Panc1 (cell line): Measurements from ENCODE around the gene ADAR. TPM values are rescaled to one million over a fixed set of nuclear protein-coding genes. Genes with fewer than 3 reads are reported as not detected.
A peak's percentile ranks its signal among the peaks of the same experiment; 100 is the strongest.

Experiments
- ATAC-seq: fragments of 200-7000 bp; cut with Tn5 transposase; 2 replicates; pipeline ENCODE4 v1.9.1; 2020; ENCODE audit warnings: mild to moderate bottlenecking, moderate library complexity
- BruUV-seq: library from RNA; stranded (reverse); fragments of 400-500 nt; replicated peaks from 2 replicates; lab custom pipeline; 2021; lab: Mats Ljungman, UMichigan
- CTCF ChIA-PET: fragments of 300-600 bp; sonication (Branson Sonifier 250); formaldehyde crosslinking; loops from one replicate; lab custom pipeline; 2022; ENCODE audit warnings: antibody characterized with exemption; lab: Charles Lee
- POLR2A ChIA-PET: fragments of 300-600 bp; sonication (Branson Sonifier 250); formaldehyde crosslinking; loops from one replicate; lab custom pipeline; 2022; ENCODE audit warnings: antibody characterized with exemption; lab: Charles Lee
- DNase-seq: peaks from one replicate; pipeline ENCODE4 v3.0.0-alpha.2; 2010; ENCODE audit warnings: low read depth, low spot score
- H3K27ac ChIP-seq: 2 replicates; pipeline ENCODE4 v1.5.1; 2011; ENCODE audit warnings: mild to moderate bottlenecking, low read length, inconsistent platforms
- H3K27me3 ChIP-seq: fragments of 200-500 bp; sonication (Bioruptor generic); 2 replicates; pipeline ENCODE4 v1.6.0; 2014; ENCODE audit warnings: low read length, inconsistent platforms; ENCODE audit not compliant: control insufficient read depth, insufficient read depth
- H3K36me3 ChIP-seq: fragments of 200-500 bp; sonication (Bioruptor generic); 2 replicates; pipeline ENCODE4 v1.5.1; 2014; ENCODE audit warnings: inconsistent platforms, mild to moderate bottlenecking, low read length, moderate library complexity; ENCODE audit not compliant: control insufficient read depth, insufficient read depth
- H3K4me1 ChIP-seq: 2 replicates; pipeline ENCODE4 v1.5.1; 2011; ENCODE audit warnings: inconsistent platforms, mild to moderate bottlenecking, low read length, moderate library complexity; ENCODE audit not compliant: control insufficient read depth, insufficient read depth
- H3K4me3 ChIP-seq, 2 experiments: 2 replicates each; pipeline ENCODE4 v1.5.1; 2011 to 2012; ENCODE audit warnings: low read depth in 2 of 2, low read length in 2 of 2, mild to moderate bottlenecking in 2 of 2, inconsistent platforms in 1 of 2, moderate library complexity in 1 of 2
- H3K9me3 ChIP-seq: fragments of 200-500 bp; sonication (Bioruptor generic); 2 replicates; pipeline ENCODE4 v1.5.1; 2014; ENCODE audit warnings: low read depth, mild to moderate bottlenecking, inconsistent platforms, low read length, moderate library complexity; ENCODE audit not compliant: control insufficient read depth, insufficient read depth
- CTCF ChIP-seq: fragments of 450-650 bp; IDR thresholded peaks from 2 replicates; pipeline ENCODE4 v1.5.1; 2017; ENCODE audit warnings: mild to moderate bottlenecking
- POLR2AphosphoS5 ChIP-seq: IDR thresholded peaks from 2 replicates; pipeline ENCODE4 v1.6.1; 2012; ENCODE audit warnings: mild to moderate bottlenecking, low read depth, low read length, moderate library complexity
- SIN3A ChIP-seq: IDR thresholded peaks from 2 replicates; pipeline ENCODE4 v1.6.1; 2012; ENCODE audit warnings: low read depth, mild to moderate bottlenecking, low read length, moderate library complexity, borderline replicate concordance; ENCODE audit not compliant: insufficient read depth
- TCF7L2 ChIP-seq: IDR thresholded peaks from 2 replicates; pipeline ENCODE4 v1.6.1; 2011; ENCODE audit warnings: mild to moderate bottlenecking, low read depth, low read length, inconsistent platforms
- in situ Hi-C: cut with HindIII; loops from 2 replicates; pipeline ENCODE4 v1.10.0; 2016; ENCODE audit warnings: low sequenced_read_pairs, low pct_unique_long_range_greater_than_20kb
- intact Hi-C: fragments of 100-400 bp; cut with micrococcal nuclease; formaldehyde crosslinking; loops from one replicate; pipeline ENCODE4 v1.10.0; 2022; ENCODE audit not compliant: unreplicated experiment
- total RNA-seq: library from RNA; stranded (reverse); gene quantifications from one replicate; pipeline ENCODE4 v1.2.1, GENCODE V29; 2021; ENCODE audit not compliant: unreplicated experiment
- TF ChIP-seq, protein P1 (sequence below), 2 experiments: IDR thresholded peaks; 2 replicates each; pipeline ENCODE4 v1.6.1; 2011 to 2012; ENCODE audit warnings: low read depth in 2 of 2, control low read depth in 1 of 2, low read length in 1 of 2, mild to moderate bottlenecking in 1 of 2, moderate library complexity in 1 of 2; ENCODE audit not compliant: insufficient read depth in 1 of 2

The ADAR gene
- total RNA-seq, 1 experiment from 2014 or later: 136 TPM

DNA sequence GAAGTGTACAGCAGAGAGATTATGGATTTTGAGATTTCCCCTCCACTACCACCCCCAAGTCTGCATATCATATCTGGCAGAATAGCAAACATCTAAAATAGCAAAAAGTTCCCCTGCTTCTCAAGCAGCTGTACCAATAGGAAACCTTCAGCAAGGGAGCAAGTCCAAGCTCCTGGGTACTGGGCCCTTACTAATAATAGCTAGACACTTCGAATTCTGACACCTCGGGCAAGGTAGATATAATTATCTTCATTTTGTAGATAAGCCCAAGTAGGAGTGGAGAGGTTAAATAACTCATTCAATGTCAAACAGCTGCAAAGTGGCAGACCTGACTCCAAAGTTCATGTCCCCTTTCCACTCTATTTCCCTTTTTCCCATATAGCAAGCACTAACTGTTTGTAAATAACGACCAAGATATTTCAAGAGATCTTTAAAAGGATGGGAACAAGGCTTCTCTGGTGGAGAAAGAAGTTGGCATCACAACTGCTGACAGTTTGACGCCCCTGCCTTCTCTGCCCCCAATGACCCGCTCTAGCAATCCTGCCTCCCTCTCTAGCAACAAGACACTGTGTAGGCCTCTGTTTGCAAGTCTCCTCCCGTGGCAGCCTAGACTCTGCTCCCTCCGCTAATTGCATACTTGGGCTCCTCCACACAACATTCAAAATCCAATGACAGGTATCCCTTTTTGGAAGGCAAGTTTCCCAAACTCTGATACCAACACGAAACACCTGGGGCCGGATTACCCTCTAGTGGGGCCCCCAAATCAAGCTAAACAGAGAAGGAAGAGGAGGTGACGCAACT is 18.7 kb upstream of the ADAR start:
- in situ Hi-C loops (no loop called here), intact Hi-C loops (no loop called here)
- Histone ChIP-seq H3K27ac (peak overlapping the region; percentile 99), H3K36me3 (peaks cover 2% of the 10 kb centered on the region), H3K9me3 (peaks cover 17% of the 10 kb centered on the region; the same call in 1 of the 2 replicates), H3K27me3 (peaks cover 3% of the 10 kb centered on the region; the same call in 1 of the 2 replicates), H3K4me1 (peaks cover 14% of the 10 kb centered on the region; the same call in 1 of the 2 replicates), H3K4me3 (peak overlapping the region; percentile 81 to 88)
- peak; percentile 57 for ATAC-seq
- BruUV-seq: TSS peak; percentile 80
- CTCF ChIA-PET: no interaction called here
- DNase-seq: no peak
- POLR2A ChIA-PET: interaction anchor here (0.5 to 0.6 kb wide), 2 partner anchors 186 to 426 kb away, joined by 3 to 12 read pairs; no protein-coding TSS in a partner anchor
- TF ChIP-seq SIN3A: no peak
- TF ChIP-seq CTCF: no peak
- TF ChIP-seq, protein P1, sequence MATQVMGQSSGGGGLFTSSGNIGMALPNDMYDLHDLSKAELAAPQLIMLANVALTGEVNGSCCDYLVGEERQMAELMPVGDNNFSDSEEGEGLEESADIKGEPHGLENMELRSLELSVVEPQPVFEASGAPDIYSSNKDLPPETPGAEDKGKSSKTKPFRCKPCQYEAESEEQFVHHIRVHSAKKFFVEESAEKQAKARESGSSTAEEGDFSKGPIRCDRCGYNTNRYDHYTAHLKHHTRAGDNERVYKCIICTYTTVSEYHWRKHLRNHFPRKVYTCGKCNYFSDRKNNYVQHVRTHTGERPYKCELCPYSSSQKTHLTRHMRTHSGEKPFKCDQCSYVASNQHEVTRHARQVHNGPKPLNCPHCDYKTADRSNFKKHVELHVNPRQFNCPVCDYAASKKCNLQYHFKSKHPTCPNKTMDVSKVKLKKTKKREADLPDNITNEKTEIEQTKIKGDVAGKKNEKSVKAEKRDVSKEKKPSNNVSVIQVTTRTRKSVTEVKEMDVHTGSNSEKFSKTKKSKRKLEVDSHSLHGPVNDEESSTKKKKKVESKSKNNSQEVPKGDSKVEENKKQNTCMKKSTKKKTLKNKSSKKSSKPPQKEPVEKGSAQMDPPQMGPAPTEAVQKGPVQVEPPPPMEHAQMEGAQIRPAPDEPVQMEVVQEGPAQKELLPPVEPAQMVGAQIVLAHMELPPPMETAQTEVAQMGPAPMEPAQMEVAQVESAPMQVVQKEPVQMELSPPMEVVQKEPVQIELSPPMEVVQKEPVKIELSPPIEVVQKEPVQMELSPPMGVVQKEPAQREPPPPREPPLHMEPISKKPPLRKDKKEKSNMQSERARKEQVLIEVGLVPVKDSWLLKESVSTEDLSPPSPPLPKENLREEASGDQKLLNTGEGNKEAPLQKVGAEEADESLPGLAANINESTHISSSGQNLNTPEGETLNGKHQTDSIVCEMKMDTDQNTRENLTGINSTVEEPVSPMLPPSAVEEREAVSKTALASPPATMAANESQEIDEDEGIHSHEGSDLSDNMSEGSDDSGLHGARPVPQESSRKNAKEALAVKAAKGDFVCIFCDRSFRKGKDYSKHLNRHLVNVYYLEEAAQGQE (IDR thresholded peaks at IDR 0.05; ENCODE audit: insufficient read depth in 1 of 2, low read depth in 2 of 2, low read length in 1 of 2): no peak
- no peak for TF ChIP-seq POLR2AphosphoS5
- TF ChIP-seq TCF7L2: no peak

- H3K36me3 ChIP-seq: peaks cover 5% of the 10 kb centered on the region
- CTCF ChIA-PET: no interaction called here
- POLR2A ChIA-PET: no interaction called here
- H3K4me3 ChIP-seq: no peak overlapping the region
- H3K9me3 ChIP-seq: peaks cover 12% of the 10 kb centered on the region; the same call in 1 of the 2 replicates
- H3K4me1 ChIP-seq: peaks cover 14% of the 10 kb centered on the region; the same call in 1 of the 2 replicates
- H3K27me3 ChIP-seq: no peaks in the 10 kb centered on the region
- no peak for DNase-seq
- TF ChIP-seq CTCF: no peak
- TF ChIP-seq SIN3A: no peak
- TF ChIP-seq POLR2AphosphoS5: no peak
- TF ChIP-seq, protein P1 (IDR thresholded peaks at IDR 0.05; ENCODE audit: insufficient read depth in 1 of 2, low read depth in 2 of 2, low read length in 1 of 2): no peak
- TF ChIP-seq TCF7L2: no peak
- no peak for ATAC-seq
- intact Hi-C loops (no loop called here), in situ Hi-C loops (no loop called here)
- BruUV-seq: no TSS peak
- no peak overlapping the region for H3K27ac ChIP-seq
Measured at GRCh38 chr1:154624746-154625643, 17.0 kb upstream of the ADAR start.
